Spleen (tissue), 11 donors: ENCODE results near the gene MBTPS1. TPM values are rescaled to one million over a fixed set of nuclear protein-coding genes. Genes with fewer than 3 reads are reported as not detected.

Source experiments
- DNase-seq: peaks from one replicate; pipeline ENCODE4 v3.0.0-alpha.2; 2020
- H3K27ac ChIP-seq, 8 donors: fragments of 200-600 bp; sonication (generic) in 7 of 8; 1 replicate in 4 of 8; 2 replicates in 4 of 8; pipeline versions ENCODE4 v1.5.0 to v1.8.0; 2016 to 2021; ENCODE audit warnings: inconsistent platforms in 4 of 8, mild to moderate bottlenecking in 4 of 8, moderate library complexity in 1 of 8
- H3K27me3 ChIP-seq, 7 donors: fragments of 200-600 bp; sonication (generic) in 6 of 7; replicated peaks in 1 of 7; 1 replicate in 4 of 7; 2 replicates in 3 of 7; pipeline versions ENCODE4 v1.5.0 to v1.8.0; 2016 to 2021; ENCODE audit warnings: inconsistent platforms in 3 of 7, mild to moderate bottlenecking in 1 of 7
- H3K36me3 ChIP-seq, 6 donors: fragments of 200-600 bp; sonication (generic) in 5 of 6; 1 replicate in 4 of 6; 2 replicates in 2 of 6; pipeline versions ENCODE4 v1.5.0 to v1.8.0; 2016 to 2021; ENCODE audit warnings: inconsistent platforms in 2 of 6
- H3K4me1 ChIP-seq, 6 donors: fragments of 200-600 bp; sonication (generic) in 5 of 6; 1 replicate in 3 of 6; 2 replicates in 3 of 6; pipeline versions ENCODE4 v1.5.0 to v1.8.0; 2016 to 2021; ENCODE audit warnings: inconsistent platforms in 3 of 6
- H3K4me3 ChIP-seq, 8 donors: fragments of 200-600 bp; sonication (generic) in 7 of 8; 1 replicate in 4 of 8; 2 replicates in 4 of 8; pipeline versions ENCODE4 v1.5.0 to v1.8.0; 2016 to 2021; ENCODE audit warnings: inconsistent platforms in 4 of 8, mild to moderate bottlenecking in 4 of 8, moderate library complexity in 2 of 8
- H3K9me3 ChIP-seq, 8 donors: fragments of 200-600 bp; sonication (generic) in 7 of 8; 1 replicate in 4 of 8; 2 replicates in 4 of 8; pipeline versions ENCODE4 v1.5.0 to v1.8.0; 2016 to 2021; ENCODE audit warnings: inconsistent platforms in 4 of 8
- CTCF ChIP-seq, 11 experiments: fragments of 200-600 bp in 7 of 11; fragments of 450-650 bp in 4 of 11; sonication (generic) in 4 of 11; IDR thresholded peaks in 8 of 11; conservative IDR thresholded peaks in 3 of 11; 1 replicate in 7 of 11; 2 replicates in 4 of 11; pipeline versions ENCODE4 v1.4.0 to v1.8.0; 2016 to 2021; ENCODE audit warnings: antibody characterized with exemption in 11 of 11, inconsistent platforms in 4 of 11, mild to moderate bottlenecking in 1 of 11
- POLR2A ChIP-seq, 3 donors: fragments of 450-650 bp; IDR thresholded peaks; one replicate each; pipeline ENCODE4 v1.5.1; 2017; ENCODE audit warnings: antibody characterized with exemption in 3 of 3, mild to moderate bottlenecking in 1 of 3
- POLR2AphosphoS5 ChIP-seq, 3 donors: sonication (generic); formaldehyde crosslinking; IDR thresholded peaks; one replicate each; pipeline ENCODE4 v1.5.1; 2017; ENCODE audit warnings: antibody characterized with exemption in 3 of 3
- WGBS, 5 donors: extraction: QIAGEN DNeasy Blood & Tissue Kit in 3 of 5; methylation state at CpG; one replicate each; pipeline versions ENCODE4 v1.1.5 to v1.1.7; 2013 to 2018; 5-methylcytosine and 5-hydroxymethylcytosine counted together
- intact Hi-C: fragments of 100-400 bp; cut with DNase I; formaldehyde crosslinking; loops from one replicate; pipeline ENCODE4 v1.15.0; 2023; ENCODE audit warnings: low total_unique reads
- polyA plus RNA-seq, 3 donors: library from polyadenylated mRNA; stranded (reverse); fragments of 200-250 nt; gene quantifications; one replicate each; pipeline ENCODE4 v1.2.1, GENCODE V29; 2013
- total RNA-seq, 7 donors: library from RNA; depleted of rRNA in 3 of 7; stranded (reverse); fragments of >200 nt in 3 of 7; fragmentation: NEBNext Ultra II Directional in 4 of 7; extraction: Animal tissue kit (Norgen Biotek cat#: 25700) in 4 of 7; gene quantifications; one replicate each; pipeline versions ENCODE4 v1.1.0 to v1.2.1, GENCODE V29; 2016 to 2021
- donor health status: healthy with polysubstance abuse.
- donor health status: DM: no; HTN: no; CAD: no; lungs with moderate emphysema.
- donor health status: DM: no; HTN: no; CAD: no.
- donor health status: Bipolar disorder and iron deficiency.
- donor health status: healthy.
- donor health status: DM: no; HTN: no; CAD: no.
- donor health status: DM: yes; HTN: yes; CAD: no.

MBTPS1 gene
- total and polyA plus RNA-seq, 10 donors = 34.5 to 121 (median 91.1) TPM

- peak; percentile 60 for DNase-seq
- Histone ChIP-seq H3K36me3 (peaks cover 0 to 85% (median 52%) of the 10 kb centered on the region in 6 donors), H3K27me3 (peaks cover 0 to 1% (median 0%) of the 10 kb centered on the region in 7 donors), H3K27ac (no peak overlapping the region), H3K4me3 (no peak overlapping the region), H3K9me3 (no peaks in the 10 kb centered on the region), H3K4me1 (no peaks in the 10 kb centered on the region)
- TF ChIP-seq CTCF (IDR thresholded peaks at IDR 0.05 in 8 of 11, conservative IDR thresholded peaks at IDR 0.05 in 3 of 11) (no peak), POLR2AphosphoS5 (IDR thresholded peaks at IDR 0.05) (no peak), POLR2A (IDR thresholded peaks at IDR 0.05) (no peak)
- intact Hi-C loops = no loop called here
- WGBS, 5 donors = 84 to 97% (median 90%) methylated on average over 8 to 9 of the region's 9 CpGs
Observed at GRCh38 chr16:84050316-84050715, 66.4 kb downstream of the MBTPS1 start.

GRCh38 chr16:84049403-84050060, 67.2 kb downstream of the MBTPS1 start:
- Histone ChIP-seq H3K36me3 (peaks cover 0 to 77% (median 44%) of the 10 kb centered on the region in 6 donors), H3K27ac (no peak overlapping the region), H3K4me3 (no peak overlapping the region), H3K27me3 (peaks cover 0 to 9% (median 0%) of the 10 kb centered on the region in 7 donors), H3K4me1 (no peaks in the 10 kb centered on the region), H3K9me3 (no peaks in the 10 kb centered on the region)
- DNase-seq = peak; percentile 59
- intact Hi-C loops = no loop called here
- TF ChIP-seq POLR2AphosphoS5 (IDR thresholded peaks at IDR 0.05) (peak in 1 of 3 donors; percentile 33), POLR2A (IDR thresholded peaks at IDR 0.05) (no peak)
- 83 to 94% (median 91%) methylated on average over 9 to 13 of the region's 13 CpGs for WGBS, 5 donors

GRCh38 chr16:84048871-84049270, 67.9 kb downstream of the MBTPS1 start:
- Histone ChIP-seq H3K36me3 (peaks cover 0 to 70% (median 38%) of the 10 kb centered on the region in 6 donors), H3K4me1 (peaks cover 0 to 5% (median 0%) of the 10 kb centered on the region in 6 donors), H3K27me3 (peaks cover 0 to 16% (median 0%) of the 10 kb centered on the region in 7 donors), H3K27ac (no peak overlapping the region), H3K4me3 (no peak overlapping the region), H3K9me3 (no peaks in the 10 kb centered on the region)
- peak; percentile 43 for DNase-seq
- intact Hi-C loops = no loop called here
- TF ChIP-seq POLR2A (IDR thresholded peaks at IDR 0.05) (no peak), CTCF (IDR thresholded peaks at IDR 0.05 in 8 of 11, conservative IDR thresholded peaks at IDR 0.05 in 3 of 11) (no peak), POLR2AphosphoS5 (IDR thresholded peaks at IDR 0.05) (peak in 1 of 3 donors; percentile 31)
- 92 to 97% (median 96%) methylated on average over 12 to 13 of the region's 13 CpGs for whole genome bisulfite sequencing, 5 donors

- peaks cover 0 to 22% (median 0%) of the 10 kb centered on the region in 7 donors for H3K27me3 ChIP-seq
- peaks cover 0 to 64% (median 32%) of the 10 kb centered on the region in 6 donors for H3K36me3 ChIP-seq
- no peak overlapping the region for H3K4me3 ChIP-seq
- DNase-seq = peak; percentile 66
- H3K9me3 ChIP-seq = no peaks in the 10 kb centered on the region
- intact Hi-C loops = no loop called here
- WGBS, 5 donors = 87 to 93% (median 90%) methylated on average over 7 of the region's 7 CpGs
- no peak for TF ChIP-seq POLR2A (IDR thresholded peaks at IDR 0.05)
- no peak for TF ChIP-seq CTCF (IDR thresholded peaks at IDR 0.05 in 8 of 11, conservative IDR thresholded peaks at IDR 0.05 in 3 of 11)
- no peak for TF ChIP-seq POLR2AphosphoS5 (IDR thresholded peaks at IDR 0.05)
- no peak overlapping the region for H3K27ac ChIP-seq
- H3K4me1 ChIP-seq = peaks cover 0 to 11% (median 0%) of the 10 kb centered on the region in 6 donors
Observed at GRCh38 chr16:84048270-84048669, 68.5 kb downstream of the MBTPS1 start.
